HepG2 (cell line): ENCODE results near the gene HCRTR1. TPM values are rescaled to one million over a fixed set of nuclear protein-coding genes. Genes with fewer than 3 reads are reported as not detected.
A peak's percentile ranks its signal among the peaks of the same experiment; 100 is the strongest.

Experiments
- ATAC-seq: fragments of 200-7000 bp; cut with Tn5 transposase; 3 replicates; pipeline ENCODE4 v1.9.1; 2020; ENCODE audit warnings: mild to moderate bottlenecking, moderate library complexity
- BruUV-seq: library from RNA; stranded (reverse); fragments of 400-500 nt; replicated peaks from 2 replicates; lab custom pipeline; 2021; lab: Mats Ljungman, UMichigan
- CTCF ChIA-PET: fragments of 300-600 bp; formaldehyde crosslinking; extraction: SDS; loops from one replicate; lab custom pipeline; 2021; ENCODE audit warnings: low total read pairs, inconsistent platforms, low intra/inter-chr PET ratio; lab: Yijun Ruan, JAX
- POLR2A ChIA-PET: fragments of 350-600 bp; sonication (Branson Sonifier 250); formaldehyde crosslinking; loops from one replicate; lab custom pipeline; 2020; ENCODE audit warnings: antibody characterized with exemption, inconsistent platforms; lab: Yijun Ruan, JAX
- DNase-seq: peaks from one replicate; pipeline ENCODE4 v3.0.0-alpha.2; 2015; ENCODE audit warnings: low spot score
- FAIRE-seq: peaks from 3 replicates; lab custom pipeline; 2011; peaks lifted over from hg19 to GRCh38; lab: Jason Lieb, UNC
- H2AFZ ChIP-seq: one replicate; pipeline ENCODE4 v1.6.1; 2011; ENCODE audit warnings: low read length, inconsistent platforms
- H3K27ac ChIP-seq: fragments of 300-600 bp; 3 replicates; pipeline ENCODE4 v1.8.0; 2011; ENCODE audit warnings: mixed run types, mild to moderate bottlenecking, mixed read lengths, low read length, inconsistent platforms; ENCODE audit not compliant: insufficient read depth; ENCODE audit errors: extremely low read length
- H3K27me3 ChIP-seq, 2 experiments: fragments of 200-600 bp in 1 of 2; 2 replicates in 1 of 2; 3 replicates in 1 of 2; pipeline versions ENCODE4 v1.6.0 to v1.8.0; 2011; ENCODE audit warnings: low read length in 2 of 2, mild to moderate bottlenecking in 2 of 2, moderate library complexity in 2 of 2, inconsistent platforms in 1 of 2; ENCODE audit not compliant: insufficient read depth in 2 of 2, control insufficient read depth in 1 of 2
- H3K36me3 ChIP-seq, 2 experiments: fragments of 200-600 bp in 1 of 2; replicated peaks in 1 of 2; 2 replicates in 1 of 2; 3 replicates in 1 of 2; pipeline versions ENCODE4 v1.5.1 to v1.8.0; 2011; ENCODE audit warnings: low read length in 2 of 2, inconsistent platforms in 1 of 2; ENCODE audit not compliant: insufficient read depth in 2 of 2, control insufficient read depth in 1 of 2
- H3K4me1 ChIP-seq: 2 replicates; pipeline ENCODE4 v1.5.1; 2012; ENCODE audit warnings: low read length, inconsistent platforms; ENCODE audit not compliant: insufficient read depth
- H3K4me2 ChIP-seq: 2 replicates; pipeline ENCODE4 v1.6.0; 2011; ENCODE audit warnings: low read depth, low read length, inconsistent platforms
- H3K4me3 ChIP-seq, 3 experiments: fragments of 200-600 bp in 1 of 3; sonication (generic), shearing (Covaris generic) in 1 of 3; replicated peaks in 1 of 3; 2 replicates each; pipeline ENCODE4 v1.5.1; 2011 to 2016; ENCODE audit warnings: low read length in 3 of 3, inconsistent platforms in 2 of 3, low read depth in 2 of 3, mild to moderate bottlenecking in 2 of 3, control low read depth in 1 of 3, mixed read lengths in 1 of 3; ENCODE audit not compliant: insufficient read depth in 1 of 3
- H3K79me2 ChIP-seq: one replicate; pipeline ENCODE4 v1.6.1; 2011; ENCODE audit warnings: low read length, inconsistent platforms; ENCODE audit not compliant: insufficient read depth
- H3K9ac ChIP-seq: 2 replicates; pipeline ENCODE4 v1.6.0; 2011; ENCODE audit warnings: mild to moderate bottlenecking, low read depth, low read length, inconsistent platforms; ENCODE audit not compliant: insufficient read depth
- H3K9me3 ChIP-seq: 2 replicates; pipeline ENCODE4 v1.5.1; 2012; ENCODE audit warnings: mild to moderate bottlenecking, low read length
- H4K20me1 ChIP-seq: 2 replicates; pipeline ENCODE4 v1.6.0; 2011; ENCODE audit warnings: inconsistent platforms, mild to moderate bottlenecking, low read length, moderate library complexity; ENCODE audit not compliant: insufficient read depth
- ADNP ChIP-seq: sonication (generic); formaldehyde crosslinking; IDR thresholded peaks from 2 replicates; pipeline ENCODE4 v1.4.0; 2020; ENCODE audit warnings: missing genetic modification reagents
- ARID2 ChIP-seq: sonication (generic); formaldehyde crosslinking; IDR thresholded peaks from 2 replicates; pipeline ENCODE4 v1.8.1; 2022; ENCODE audit warnings: mild to moderate bottlenecking, missing genetic modification reagents, borderline replicate concordance
- ARID3A ChIP-seq: IDR thresholded peaks from 2 replicates; pipeline ENCODE4 v1.6.1; 2012; ENCODE audit warnings: low read depth, low read length, improper control_type of control experiment
- EEA1 ChIP-seq: sonication (generic); formaldehyde crosslinking; IDR thresholded peaks from 2 replicates; pipeline ENCODE4 v1.5.1; 2020; ENCODE audit warnings: mild to moderate bottlenecking, missing genetic modification reagents, borderline replicate concordance
- GPN1 ChIP-seq: sonication (generic); formaldehyde crosslinking; IDR thresholded peaks from 2 replicates; pipeline ENCODE4 v1.5.1; 2020; ENCODE audit warnings: missing genetic modification reagents, borderline replicate concordance
- HIC2 ChIP-seq: sonication (generic); formaldehyde crosslinking; IDR thresholded peaks from 2 replicates; pipeline ENCODE4 v1.9.0; 2022; ENCODE audit warnings: low read depth, missing genetic modification reagents
- PRPF4 ChIP-seq: fragments of 200-400 bp; formaldehyde crosslinking; IDR thresholded peaks from 2 replicates; pipeline ENCODE4 v1.6.1; 2016; ENCODE audit warnings: low read length, low read depth; ENCODE audit not compliant: poor library complexity, severe bottlenecking
- RAD51 ChIP-seq: fragments of 450-650 bp; IDR thresholded peaks from 2 replicates; pipeline ENCODE4 v1.6.1; 2016; ENCODE audit warnings: borderline replicate concordance
- SMYD3 ChIP-seq: sonication (generic); formaldehyde crosslinking; IDR thresholded peaks from 2 replicates; pipeline ENCODE4 v1.8.1; 2023; ENCODE audit warnings: mild to moderate bottlenecking, missing genetic modification reagents
- SP5 ChIP-seq: IDR thresholded peaks from 2 replicates; pipeline ENCODE4 v1.6.1; 2016; ENCODE audit warnings: low read depth, borderline replicate concordance
- SUZ12 ChIP-seq: fragments of 150-350 bp; IDR thresholded peaks from 2 replicates; pipeline ENCODE4 v1.6.1; 2014; ENCODE audit warnings: low read depth, low read length
- THRA ChIP-seq: sonication (generic); formaldehyde crosslinking; IDR thresholded peaks from 2 replicates; pipeline ENCODE4 v1.4.0; 2020; ENCODE audit warnings: missing genetic modification reagents, borderline replicate concordance
- ZC3H4 ChIP-seq: sonication (generic); formaldehyde crosslinking; IDR thresholded peaks from 2 replicates; pipeline ENCODE4 v1.4.0; 2020; ENCODE audit warnings: missing genetic modification reagents, borderline replicate concordance
- ZNF260 ChIP-seq: sonication (generic); formaldehyde crosslinking; IDR thresholded peaks from 2 replicates; pipeline ENCODE4 v1.4.0; 2020; ENCODE audit warnings: missing genetic modification reagents, low read depth, mild to moderate bottlenecking, borderline replicate concordance
- ZNF431 ChIP-seq: sonication (generic); formaldehyde crosslinking; IDR thresholded peaks from 2 replicates; pipeline ENCODE4 v1.9.0; 2022; ENCODE audit warnings: missing genetic modification reagents, low read depth, mild to moderate bottlenecking, borderline replicate concordance
- ZNF441 ChIP-seq: sonication (generic); formaldehyde crosslinking; IDR thresholded peaks from 2 replicates; pipeline ENCODE4 v1.7.0; 2021; ENCODE audit warnings: missing genetic modification reagents, borderline replicate concordance
- ZNF460 ChIP-seq: sonication (generic); formaldehyde crosslinking; IDR thresholded peaks from 2 replicates; pipeline ENCODE4 v1.5.1; 2020; ENCODE audit warnings: missing genetic modification reagents, mild to moderate bottlenecking, borderline replicate concordance
- ZNF564 ChIP-seq: sonication (generic); formaldehyde crosslinking; IDR thresholded peaks from 2 replicates; pipeline ENCODE4 v1.8.1; 2023; ENCODE audit warnings: mild to moderate bottlenecking, missing genetic modification reagents
- ZNF644 ChIP-seq: IDR thresholded peaks from 2 replicates; pipeline ENCODE4 v1.6.1; 2016; ENCODE audit warnings: low read depth
- ZNF776 ChIP-seq: sonication (generic); formaldehyde crosslinking; IDR thresholded peaks from 2 replicates; pipeline ENCODE4 v1.4.0; 2020; ENCODE audit warnings: mild to moderate bottlenecking, missing genetic modification reagents
- WGBS: methylation state at CpG from one replicate; pipeline ENCODE4 v1.1.6; 2017; ENCODE audit warnings: low lambda C conversion rate; 5-methylcytosine and 5-hydroxymethylcytosine counted together
- in situ Hi-C: cut with HindIII; loops from 2 replicates; pipeline ENCODE4 v1.10.0; 2017; ENCODE audit warnings: low pct_unique_long_range_greater_than_20kb; ENCODE audit not compliant: extremely low pct_ligation_motif_present
- intact Hi-C: fragments of 100-400 bp; cut with micrococcal nuclease; formaldehyde crosslinking; loops from one replicate; pipeline ENCODE4 v1.10.0; 2022; ENCODE audit not compliant: unreplicated experiment
- polyA plus RNA-seq, 8 experiments: library from polyadenylated mRNA; depleted of rRNA in 3 of 8; stranded (reverse) in 7 of 8; unstranded in 1 of 8; fragments of >200 nt; fragmentation: Illumina TruSeq in 4 of 8; extraction: Trizol in 4 of 8; gene quantifications; 2 replicates each; pipeline versions ENCODE4 v1.2.1 to v1.2.3, GENCODE V29; 2011 to 2016; ENCODE audit warnings: low read depth in 4 of 8, missing spikeins in 1 of 8, mixed read lengths in 1 of 8; ENCODE audit not compliant: insufficient read depth in 1 of 8
- total RNA-seq, 5 experiments: library from RNA; depleted of rRNA; stranded (reverse); fragments of >200 nt; fragmentation: Illumina TruSeq; extraction: Trizol; gene quantifications; 2 replicates each; pipeline ENCODE4 v1.2.3, GENCODE V29; 2016; ENCODE audit warnings: low read depth in 1 of 5

HCRTR1 gene
- total and polyA plus RNA-seq, 2 of the 13 experiments (the other 11 are each of a cell fraction or from before 2014, with no cell fraction given): not detected

- 0% methylated on average over 2 of the region's 11 CpGs for WGBS
- ChIA-PET CTCF (no interaction called here), POLR2A (interaction anchor here (1.2 to 3.1 kb wide), 3 partner anchors 9 to 69 kb away, joined by 3 to 22 read pairs (median 5); partner anchors contain the start of gene PEF1)
- no peak overlapping the region for H2AFZ ChIP-seq
- H3K79me2 ChIP-seq: peaks cover 21% of the 10 kb centered on the region
- H3K4me3 ChIP-seq: peak overlapping the region; percentile 69 to 84 (median 79)
- peak; percentile 71 for ATAC-seq
- peak overlapping the region; percentile 72 for H3K9ac ChIP-seq
- H3K27me3 ChIP-seq: no peaks in the 10 kb centered on the region; a peak in 1 of 5 replicates
- H3K27ac ChIP-seq: peak overlapping the region; percentile 94
- no TSS peak for BruUV-seq
- H3K9me3 ChIP-seq: no peaks in the 10 kb centered on the region
- intact Hi-C loops (no loop called here), in situ Hi-C loops (no loop called here)
- peaks cover 87% of the 10 kb centered on the region for H3K4me1 ChIP-seq
- peaks cover 0 to 3% of the 10 kb centered on the region in 2 experiments; a peak in 2 of 5 replicates for H3K36me3 ChIP-seq
- FAIRE-seq: peak; percentile 90
- DNase-seq: peak; percentile 93
- H3K4me2 ChIP-seq: peak overlapping the region; percentile 96
- no peaks in the 10 kb centered on the region for H4K20me1 ChIP-seq
- TF ChIP-seq PRPF4: no peak
- no peak for TF ChIP-seq ARID3A
- 0 out of 2 replicates have a peak, but pooled peaks have one; percentile 50 for TF ChIP-seq THRA (CRISPR knock-in tag)
- no peak for TF ChIP-seq ADNP (CRISPR knock-in tag)
- no peak for TF ChIP-seq ZNF441
- TF ChIP-seq SP5: peak; percentile 67
- no peak for TF ChIP-seq SMYD3 (CRISPR knock-in tag)
- TF ChIP-seq ZNF776 (CRISPR knock-in tag): no peak
- no peak for TF ChIP-seq SUZ12
- no peak for TF ChIP-seq EEA1
- no peak for TF ChIP-seq GPN1 (CRISPR knock-in tag)
- TF ChIP-seq ZNF260 (CRISPR knock-in tag): no peak
- TF ChIP-seq ZNF431 (CRISPR knock-in tag): 0 out of 2 replicates have a peak, but pooled peaks have one; percentile 48
- TF ChIP-seq HIC2: peak; percentile 100
- no peak for TF ChIP-seq ZNF564 (CRISPR knock-in tag)
- peak; percentile 54; the same call in 1 of the 2 replicates for TF ChIP-seq ZNF460
- TF ChIP-seq RAD51: no peak
- TF ChIP-seq ZNF644: peak; percentile 62
- no peak; the same call in 1 of the 2 replicates for TF ChIP-seq ZC3H4 (CRISPR knock-in tag)
- TF ChIP-seq ARID2: no peak
Measured at GRCh38 chr1:31575369-31576140, 41.9 kb upstream of the HCRTR1 start.
